GM18868 (cell line): ENCODE data around the gene LRRFIP1.
"Not testable (repeated sequence)": the region's sequence is repeated elsewhere in the genome, so short reads cannot be mapped to it uniquely, and the experiment has no call there.

ENCODE experiments used
- ATAC-seq: cut with Tn5 transposase; IDR thresholded peaks from one replicate; pipeline ENCODE4 v1.9.1; 2021; ENCODE audit warnings: mild to moderate bottlenecking, moderate library complexity; ENCODE audit not compliant: unreplicated experiment

LRRFIP1 gene

GRCh38 chr2:237627441-237628246, at the start of gene LRRFIP1:
Gene LRRFIP1 (plus strand): TSS chr2:237627587. CDS start chr2:237627645, 58 bp downstream.
- ATAC-seq: no peak

GRCh38 chr2:237577956-237578870, 49.2 kb upstream of the LRRFIP1 start:
- ATAC-seq: no peak

GRCh38 chr2:237581326-237581725, 46.1 kb upstream of the LRRFIP1 start:
- no peak for ATAC-seq

GRCh38 chr2:237581751-237582746, 45.3 kb upstream of the LRRFIP1 start:
- no peak for ATAC-seq

GRCh38 chr2:237583385-237584295, 43.7 kb upstream of the LRRFIP1 start:
- ATAC-seq: no peak

- ATAC-seq: no peak
Observed at GRCh38 chr2:237585590-237586221, 41.7 kb upstream of the LRRFIP1 start.

GRCh38 chr2:237588044-237588696, 39.2 kb upstream of the LRRFIP1 start:
- no peak for ATAC-seq

GRCh38 chr2:237590272-237591140, 36.9 kb upstream of the LRRFIP1 start, which contains the start of gene RAB17:
Gene RAB17 (minus strand): TSS chr2:237590734. CDS start chr2:237586154, 4,580 bp downstream.
- no peak for ATAC-seq

- ATAC-seq: no peak
Observed at GRCh38 chr2:237591141-237591881, 36.1 kb upstream of the LRRFIP1 start.

GRCh38 chr2:237592425-237592980, 34.9 kb upstream of the LRRFIP1 start:
- no peak for ATAC-seq

- ATAC-seq: no peak
Observed at GRCh38 chr2:237593036-237593435, 34.4 kb upstream of the LRRFIP1 start.

GRCh38 chr2:237593596-237594320, 33.6 kb upstream of the LRRFIP1 start:
- no peak for ATAC-seq

GRCh38 chr2:237594514-237594871, 32.9 kb upstream of the LRRFIP1 start:
- ATAC-seq: no peak

- ATAC-seq: not testable (repeated sequence)
Observed at GRCh38 chr2:237595829-237596519, 31.4 kb upstream of the LRRFIP1 start.

- ATAC-seq: no peak
Observed at GRCh38 chr2:237596520-237597195, 30.7 kb upstream of the LRRFIP1 start.
